ENCODE data around the gene GUCY2D.

- TF ChIP-seq CTCF (IDR thresholded peaks at IDR 0.05) (no peak), POLR2A (IDR thresholded peaks at IDR 0.05) (no peak)
Measured at GRCh38 chr17:8044819-8045810, 42.7 kb downstream of the GUCY2D start.
